NCI-H2196 (cell line): ENCODE data around the gene ABI3BP.

ENCODE experiments used
- DNase-seq: peaks from one replicate; lab custom pipeline; 2025; ENCODE audit not compliant: unreplicated experiment; lab: John Stamatoyannopoulos, UW

ABI3BP gene

DNA sequence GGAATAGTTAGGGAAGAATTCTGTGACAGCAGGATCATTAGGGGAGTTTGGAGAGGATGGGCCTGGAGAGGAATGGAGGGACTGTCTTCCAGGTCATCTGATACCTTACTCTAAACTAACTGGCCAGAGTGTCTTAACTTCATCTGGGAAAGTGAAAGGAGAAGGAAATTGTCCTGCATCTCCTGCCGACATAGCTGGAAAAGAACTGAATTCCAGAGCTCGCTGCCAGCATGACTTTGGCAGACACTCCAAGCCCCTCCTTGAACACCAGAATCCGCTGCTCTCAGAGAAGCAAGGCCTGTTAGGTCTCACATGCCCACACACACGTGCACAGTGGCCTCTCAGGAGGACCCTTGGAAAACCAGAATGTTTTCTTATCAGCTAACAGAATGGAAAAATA is 10.5 kb downstream of the ABI3BP start:
- DNase-seq, result no peak

DNA sequence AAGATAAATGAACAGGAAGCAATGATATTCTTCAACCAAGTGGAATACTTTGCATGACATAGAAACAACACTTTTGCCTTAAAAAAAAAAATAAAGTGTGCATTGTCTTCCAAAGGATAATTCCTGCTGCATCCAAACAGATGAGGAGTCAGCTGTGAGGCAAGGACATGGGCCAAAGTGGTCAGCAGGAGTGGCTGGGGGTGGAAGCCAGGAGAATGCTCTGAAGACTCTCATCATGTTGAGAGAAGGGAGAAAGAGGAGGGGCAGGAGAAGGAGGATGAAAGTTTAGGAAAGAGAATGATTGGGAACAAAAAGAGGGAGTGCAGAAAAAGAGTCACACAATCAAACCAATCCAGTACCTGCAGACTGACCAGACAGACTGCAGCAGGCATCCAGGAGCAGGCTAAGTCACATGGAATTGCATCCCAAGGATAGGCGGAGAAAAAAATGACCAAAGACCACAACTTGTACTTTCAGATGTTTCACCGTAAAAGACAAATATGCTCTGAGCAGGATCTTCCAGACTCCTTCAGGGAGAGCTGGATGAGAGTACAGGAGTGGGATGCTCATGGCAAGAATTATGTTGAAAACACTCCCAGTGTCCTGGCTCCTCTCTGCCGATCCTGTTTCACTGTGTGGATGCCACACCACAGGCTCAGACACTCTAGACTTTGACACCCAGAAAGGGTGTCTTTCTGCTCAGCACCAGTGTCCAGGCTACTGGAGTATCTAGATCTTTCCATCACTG is 11.9 kb downstream of the ABI3BP start:
- DNase-seq, result no peak

DNA sequence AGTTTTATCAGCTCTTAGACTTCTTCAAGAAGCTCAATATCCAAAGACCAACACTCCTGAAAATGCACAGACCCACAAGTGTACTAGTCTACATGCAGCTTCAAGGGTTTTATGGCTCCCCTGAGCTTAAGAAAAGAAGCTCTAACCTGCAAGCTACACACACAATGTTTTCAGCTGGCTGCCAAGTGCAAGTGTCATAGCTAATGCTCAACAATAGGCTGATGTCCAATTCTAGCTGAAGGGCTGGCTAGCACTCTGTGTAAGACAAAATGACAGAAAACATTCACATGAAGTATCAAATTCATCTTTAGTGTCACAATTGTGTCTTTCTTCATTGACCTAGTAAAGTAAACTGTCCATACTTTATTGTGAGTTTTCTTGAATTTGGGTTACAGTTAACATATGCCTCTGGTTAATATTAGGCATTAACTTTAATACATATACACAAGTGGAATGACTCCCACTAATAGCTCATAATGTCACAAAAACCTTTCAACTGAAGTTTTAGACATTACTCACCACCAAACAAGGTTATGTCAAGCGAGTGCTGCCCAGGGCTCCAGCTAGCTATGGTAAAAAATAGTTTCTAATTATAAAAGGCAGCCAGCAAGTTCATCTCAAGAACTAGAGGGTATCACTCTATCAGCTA is 15.1 kb downstream of the ABI3BP start:
- no peak for DNase-seq

DNA sequence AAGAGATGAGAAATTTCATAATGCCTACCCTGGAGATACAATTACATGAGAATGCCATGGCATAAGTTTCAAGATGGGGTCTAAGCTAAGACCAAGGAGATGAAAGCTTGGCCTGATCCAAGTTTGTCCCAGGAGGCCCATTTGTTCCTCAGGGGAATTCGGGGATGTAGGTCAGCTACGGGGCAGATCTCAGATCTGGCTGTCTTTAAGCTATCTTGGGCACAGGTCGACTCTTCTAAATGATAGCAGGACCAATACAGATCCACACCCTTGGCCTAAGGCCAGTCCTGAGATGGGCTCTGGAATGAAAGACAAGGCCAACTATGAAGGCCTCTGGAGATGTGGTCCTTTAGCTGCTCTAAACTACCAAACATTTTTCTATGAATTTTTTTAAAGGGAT is 16.6 kb downstream of the ABI3BP start:
- no peak for DNase-seq

DNA sequence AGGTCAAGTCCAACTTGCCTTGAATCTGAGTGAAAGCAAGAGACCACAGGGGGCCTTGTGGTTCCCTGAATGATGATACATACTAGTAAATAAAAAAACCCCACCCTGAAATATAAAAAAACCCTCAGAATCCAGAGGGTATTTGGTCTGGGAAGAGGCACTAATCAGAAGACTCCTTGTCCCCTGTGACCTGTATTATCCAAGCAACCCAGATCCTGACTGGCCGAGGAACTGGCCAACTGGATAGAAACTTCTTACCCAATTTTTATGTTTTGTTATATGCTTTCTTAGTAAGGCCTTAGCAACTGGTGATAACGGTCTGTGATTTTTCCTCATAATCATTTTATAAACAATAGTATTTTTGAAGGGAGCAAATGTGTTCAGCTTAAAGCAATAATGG is 17.5 kb downstream of the ABI3BP start:
- no peak for DNase-seq

DNA sequence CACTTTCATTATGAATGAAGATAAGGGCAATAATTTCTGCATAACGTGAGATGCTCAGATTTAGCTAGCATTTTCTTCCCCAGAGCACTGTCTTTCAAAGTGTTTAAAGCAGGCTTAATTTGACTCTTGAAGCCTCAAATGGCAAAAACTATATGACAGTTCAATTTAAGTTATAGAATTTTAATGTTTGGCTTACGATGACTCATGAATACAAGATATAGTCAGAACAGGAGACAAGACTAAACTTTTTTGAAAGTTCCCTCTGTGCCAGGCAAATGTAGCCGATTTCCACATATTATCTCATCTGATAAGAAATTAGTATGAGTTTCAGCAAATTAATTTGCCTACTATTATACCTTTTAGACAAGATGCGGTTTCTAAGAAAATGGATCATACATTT is 19.6 kb downstream of the ABI3BP start:
- no peak for DNase-seq

DNA sequence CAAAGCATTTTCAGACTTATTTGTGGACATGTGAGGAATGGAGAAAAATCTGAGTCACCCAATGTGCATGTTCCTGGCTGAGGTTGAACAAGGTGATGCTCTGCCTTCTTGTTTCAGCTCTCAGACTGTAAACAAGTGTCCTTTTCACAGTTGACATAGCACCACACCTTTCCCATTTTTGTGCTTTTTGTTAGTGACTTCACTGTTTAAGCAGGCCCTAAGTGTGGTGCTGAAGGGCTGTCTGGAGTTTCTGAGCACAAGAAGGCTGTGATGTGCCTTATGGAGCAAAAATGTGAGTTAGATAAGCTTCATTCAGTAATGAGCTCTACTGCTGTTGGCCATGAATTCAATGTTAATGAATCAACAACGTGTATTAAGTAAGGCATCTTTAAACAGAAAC is 20.4 kb downstream of the ABI3BP start:
- DNase-seq, result no peak

DNA sequence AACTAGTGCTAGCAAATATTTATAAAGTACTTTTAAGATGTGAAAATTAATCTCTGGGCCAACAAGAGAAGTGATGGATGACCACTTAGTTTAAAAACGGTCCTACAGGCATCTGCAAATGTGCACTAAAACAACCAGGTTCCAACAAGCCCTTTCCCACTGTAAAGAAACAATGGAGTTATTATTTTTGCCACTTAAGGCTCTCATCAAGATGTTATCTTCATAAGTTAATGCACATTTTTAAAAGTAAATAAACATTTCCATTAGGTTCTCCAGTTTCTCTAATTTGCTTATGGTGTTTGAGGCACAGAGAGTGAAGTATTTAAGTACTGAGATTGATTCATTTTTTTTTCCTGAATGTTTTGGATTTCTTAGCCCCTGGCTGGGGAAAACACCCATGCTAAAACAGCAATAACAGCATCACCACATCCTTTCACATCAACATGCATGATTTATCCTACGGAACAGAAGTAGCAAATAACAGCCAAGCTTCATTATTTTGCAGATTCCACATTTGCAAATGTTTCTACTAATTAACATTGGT is 20.8 kb downstream of the ABI3BP start:
- no peak for DNase-seq

DNA sequence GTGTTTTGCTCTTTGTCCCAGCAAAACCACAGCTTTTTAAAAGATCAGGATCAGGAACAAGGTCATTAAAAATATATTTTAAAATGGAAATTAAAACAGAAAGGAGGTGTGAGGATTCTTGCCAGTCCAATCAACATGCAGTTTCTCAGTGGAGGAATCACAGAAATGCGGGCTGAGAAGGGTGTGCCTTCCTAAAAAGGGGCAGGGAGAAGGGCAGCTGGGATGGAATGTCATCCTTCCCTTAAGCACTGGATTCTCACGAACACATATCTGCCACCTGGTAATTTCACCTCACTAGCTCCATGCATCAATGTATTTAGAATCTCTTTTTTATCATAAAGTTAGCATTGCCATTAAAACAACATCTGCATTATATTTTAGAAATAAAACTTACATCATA is 21.4 kb downstream of the ABI3BP start:
- no peak for DNase-seq

DNA sequence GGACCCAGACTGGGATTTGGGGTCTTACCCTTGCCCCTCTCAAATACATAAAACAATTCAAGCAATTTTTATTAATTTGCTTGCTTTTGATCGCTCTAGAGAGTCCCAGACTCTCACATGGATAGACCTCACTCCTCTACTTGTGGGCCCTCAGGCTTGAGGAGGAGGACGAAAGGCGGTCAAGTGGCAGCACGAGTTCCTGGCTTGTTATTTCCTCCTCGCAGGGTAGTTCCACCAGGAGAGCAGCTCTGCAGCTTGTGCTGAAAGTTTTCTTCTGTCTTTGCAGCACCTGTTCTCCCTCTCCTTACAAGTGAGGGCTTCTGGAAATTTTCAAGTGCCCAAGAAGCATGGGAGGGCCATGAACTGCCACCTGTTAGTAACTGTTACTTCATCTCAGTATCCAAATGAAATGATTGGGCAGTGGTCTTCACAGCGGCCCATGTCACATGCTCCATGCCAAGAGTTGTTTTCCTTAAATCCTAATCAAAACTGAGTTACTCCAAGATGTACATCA is 22.7 kb downstream of the ABI3BP start:
- DNase-seq, result no peak

DNA sequence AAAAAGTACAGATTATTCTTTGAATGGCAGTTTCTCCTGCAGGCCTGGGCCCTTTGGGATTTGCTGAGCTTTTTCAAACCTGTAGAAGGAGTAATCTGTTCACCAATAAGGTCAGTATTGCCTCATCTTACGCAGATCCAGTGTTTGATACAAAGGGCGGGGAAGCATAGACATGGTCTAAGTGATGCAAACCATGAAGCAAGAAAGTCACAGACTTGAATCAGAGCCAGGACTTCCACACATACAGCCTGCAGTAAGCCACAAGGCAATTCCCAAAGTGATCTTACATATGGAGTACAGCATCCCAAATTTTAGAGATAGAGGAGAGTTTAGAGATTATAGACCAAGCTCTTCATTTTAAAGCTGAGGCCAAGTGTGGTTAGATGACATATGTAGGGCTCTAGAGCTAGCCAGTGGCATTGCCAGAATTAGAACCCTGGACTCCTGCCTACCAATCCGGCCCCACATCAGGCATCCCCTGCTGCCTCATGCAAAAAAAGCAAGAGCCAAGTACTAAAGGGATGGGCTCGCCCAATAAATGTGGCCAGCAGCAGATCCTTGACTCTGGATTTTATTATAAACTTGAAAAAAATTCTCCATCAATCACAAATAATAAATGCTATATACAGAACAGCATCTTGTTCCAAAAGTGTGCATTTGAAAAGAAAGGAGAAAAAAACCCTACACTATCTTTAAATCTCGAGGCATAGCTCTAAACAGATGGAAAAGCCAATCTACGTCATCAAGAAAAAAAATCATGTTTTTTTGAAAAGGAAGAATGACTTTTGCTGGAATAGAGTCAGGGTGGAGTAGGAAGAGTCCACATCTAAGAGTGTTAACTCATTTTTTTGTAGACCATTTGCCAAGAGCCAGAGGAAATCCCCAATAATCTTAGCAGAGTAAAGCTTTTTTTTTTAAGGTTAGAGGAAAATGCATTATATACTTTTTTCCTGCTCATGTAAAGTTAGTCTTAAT is 24.0 kb downstream of the ABI3BP start:
- DNase-seq, result no peak

DNA sequence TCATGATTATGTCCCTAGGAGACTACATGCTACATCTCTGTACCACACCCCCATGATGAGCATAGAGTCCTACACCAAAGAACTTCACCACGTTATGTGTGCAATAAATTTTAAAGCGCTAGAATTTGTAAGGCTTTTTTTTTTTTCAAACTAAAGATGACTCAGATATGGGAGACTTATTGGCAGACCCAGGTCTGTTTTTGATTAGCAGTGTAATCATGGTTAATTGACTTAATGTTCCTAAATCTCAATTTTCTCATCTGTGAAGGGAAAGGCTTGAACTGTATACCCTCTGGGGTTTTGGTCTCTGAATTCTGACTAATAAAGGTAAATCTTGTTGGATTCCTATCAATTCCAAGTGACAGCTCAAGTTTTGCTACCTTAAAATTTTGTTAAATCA is 26.4 kb downstream of the ABI3BP start:
- no peak for DNase-seq

DNA sequence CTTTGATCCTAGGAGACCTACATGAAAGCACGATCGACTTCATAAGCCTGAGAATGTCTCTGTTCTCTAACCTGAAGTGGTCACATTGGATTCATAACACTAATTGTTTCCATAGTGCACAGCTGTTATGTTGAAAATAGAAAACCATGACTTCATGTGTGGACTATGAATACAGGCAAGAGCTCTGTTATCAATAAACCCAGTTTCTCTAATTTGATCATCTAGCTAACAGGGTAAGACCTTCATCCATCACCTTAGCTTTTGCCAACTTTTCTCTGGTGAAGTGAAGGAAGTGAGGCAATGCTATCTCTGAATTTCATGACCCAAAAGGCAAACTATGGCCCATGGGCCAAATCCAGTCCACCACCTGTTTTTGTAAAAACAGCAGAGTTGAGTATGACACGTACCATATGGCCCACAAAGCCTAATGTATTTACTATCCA is 27.2 kb downstream of the ABI3BP start:
- no peak for DNase-seq

DNA sequence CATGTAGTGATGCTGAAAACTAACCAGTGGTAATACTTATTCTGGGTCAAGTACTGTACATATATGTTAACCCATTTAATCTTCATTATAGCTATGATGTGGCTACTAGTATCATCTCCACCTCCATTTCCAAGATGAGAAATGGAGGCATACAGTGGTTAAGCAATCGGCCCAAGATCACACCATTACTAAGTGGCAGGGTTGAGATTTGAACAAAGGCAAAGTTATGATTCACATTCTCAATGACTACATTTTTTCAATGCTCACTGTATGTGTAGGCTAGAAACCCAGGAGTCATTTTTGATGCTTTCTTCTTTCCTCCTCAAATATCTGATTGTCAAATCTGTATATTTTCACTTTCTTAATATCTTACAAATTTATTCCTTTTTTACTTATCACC is 30.2 kb downstream of the ABI3BP start:
- DNase-seq, result no peak

DNA sequence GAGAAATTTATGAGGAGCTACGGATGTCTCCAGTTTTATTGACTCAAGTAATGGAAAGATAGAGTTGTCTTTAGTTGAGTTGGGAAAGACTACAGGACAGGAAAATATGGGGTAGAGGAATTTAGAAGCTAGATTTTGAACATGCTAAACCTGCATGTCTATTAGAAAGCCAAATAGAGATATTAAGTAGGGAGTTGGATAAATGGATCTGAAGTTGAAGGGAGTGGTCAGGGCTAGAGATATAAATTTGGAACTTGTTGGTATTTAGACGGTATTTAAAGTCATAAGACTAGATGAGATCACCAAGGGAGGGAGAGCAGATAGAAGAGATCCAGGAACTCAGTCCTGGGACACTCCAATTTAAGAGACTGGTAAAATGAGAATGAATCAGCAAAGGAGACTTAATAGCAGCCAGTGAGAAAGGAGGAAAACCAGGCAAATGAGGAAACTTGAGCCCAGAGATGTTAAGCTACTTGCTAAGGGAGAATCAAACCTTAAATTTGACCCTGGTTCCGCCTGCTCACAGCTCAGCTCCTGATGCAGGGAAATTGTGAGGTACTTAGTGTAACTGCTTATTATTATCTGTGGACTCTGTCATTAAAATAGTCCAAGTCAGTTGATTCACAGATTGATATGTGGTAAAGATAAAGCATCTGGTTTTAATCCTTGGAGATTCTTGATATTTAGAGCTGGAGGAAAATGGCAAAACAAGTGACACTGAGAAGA is 35.8 kb downstream of the ABI3BP start:
- DNase-seq, result no peak

DNA sequence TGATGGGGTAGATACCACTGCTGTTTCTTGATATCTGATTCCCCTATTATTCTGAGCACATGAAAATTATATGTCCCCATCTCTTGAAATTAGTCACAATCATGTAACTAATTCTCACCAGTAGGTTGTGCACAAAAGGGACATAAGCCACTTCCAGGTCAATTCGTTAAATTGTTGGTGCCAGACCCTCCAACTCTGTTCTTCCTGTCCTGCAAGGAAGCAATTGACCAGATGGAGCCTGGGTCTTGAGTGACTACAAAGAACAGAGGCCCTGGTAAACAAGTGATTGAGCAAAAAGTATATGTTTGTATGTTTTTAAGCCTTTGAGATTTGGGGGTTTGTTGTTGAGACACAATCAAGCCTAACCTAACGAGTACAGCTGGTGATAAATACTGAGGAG is 36.9 kb downstream of the ABI3BP start:
- DNase-seq, result no peak

DNA sequence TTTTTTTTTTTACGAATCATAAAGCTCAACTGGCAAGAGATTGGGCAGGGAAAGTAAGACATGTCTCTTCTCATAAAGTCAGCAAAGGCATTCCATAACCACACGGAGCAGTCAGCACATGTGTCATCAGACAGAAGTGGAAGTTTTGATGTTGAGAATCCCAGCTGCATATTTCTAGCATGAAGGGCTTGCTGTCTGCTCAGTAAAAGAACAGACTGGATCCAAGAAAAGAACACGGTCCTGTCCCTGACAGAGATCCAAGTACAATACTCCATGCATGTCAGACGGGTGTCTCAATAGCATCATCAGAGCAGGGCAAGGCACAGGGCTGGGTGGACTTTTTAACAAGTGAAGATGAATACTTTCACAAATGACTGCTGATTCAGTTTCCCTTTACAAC is 38.2 kb downstream of the ABI3BP start:
- no peak for DNase-seq

DNA sequence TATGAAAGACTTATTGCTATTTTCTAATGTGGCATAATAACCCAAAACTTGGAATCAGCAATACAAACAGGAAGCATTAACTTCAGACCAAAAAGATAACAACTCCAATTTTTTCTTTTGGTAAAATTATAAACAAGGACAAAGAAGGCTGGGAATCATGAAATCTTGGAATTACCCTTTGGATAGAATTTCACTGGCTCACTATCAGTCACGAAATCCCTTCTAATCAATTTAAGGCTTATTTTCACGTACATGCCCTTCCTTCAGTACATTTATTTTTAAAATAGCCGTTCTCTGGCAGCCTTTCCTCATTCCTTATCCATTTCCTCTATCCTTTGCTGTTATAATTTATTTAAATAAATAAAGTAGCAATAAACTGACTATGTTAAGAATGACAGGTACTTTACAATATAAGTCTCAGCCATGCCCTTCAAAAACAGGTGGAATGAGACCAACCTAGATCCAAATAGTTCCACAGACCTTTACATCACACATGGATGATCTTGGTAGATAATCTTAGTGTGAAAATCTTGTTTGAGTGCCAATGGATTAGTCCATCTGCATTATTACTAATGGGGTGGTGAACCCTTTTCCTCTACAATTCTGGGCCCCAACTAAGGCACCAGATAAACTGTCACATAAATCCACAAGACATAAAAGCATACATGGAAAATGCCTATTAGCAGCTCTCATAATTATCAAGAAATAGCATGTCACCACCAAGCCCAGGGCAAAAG is 38.9 kb downstream of the ABI3BP start:
- no peak for DNase-seq

DNA sequence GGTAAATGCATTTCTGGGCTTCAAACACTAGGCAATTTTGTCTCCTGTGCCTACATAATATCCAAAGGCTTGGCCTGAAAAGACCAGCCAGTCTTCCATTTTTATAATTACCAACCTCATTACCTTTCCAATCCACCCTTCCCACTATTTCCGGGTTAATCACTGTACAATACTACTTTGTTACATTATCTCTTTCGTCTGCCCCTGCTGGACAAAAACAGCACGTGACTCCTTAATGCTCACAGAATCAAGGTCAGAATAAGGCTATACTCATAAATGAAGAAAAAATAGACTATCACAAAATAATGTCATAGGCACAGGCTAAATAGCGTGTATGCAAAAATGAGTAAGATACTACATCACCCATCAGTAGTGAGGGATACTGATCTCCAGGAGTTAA is 40.1 kb downstream of the ABI3BP start:
- no peak for DNase-seq

DNA sequence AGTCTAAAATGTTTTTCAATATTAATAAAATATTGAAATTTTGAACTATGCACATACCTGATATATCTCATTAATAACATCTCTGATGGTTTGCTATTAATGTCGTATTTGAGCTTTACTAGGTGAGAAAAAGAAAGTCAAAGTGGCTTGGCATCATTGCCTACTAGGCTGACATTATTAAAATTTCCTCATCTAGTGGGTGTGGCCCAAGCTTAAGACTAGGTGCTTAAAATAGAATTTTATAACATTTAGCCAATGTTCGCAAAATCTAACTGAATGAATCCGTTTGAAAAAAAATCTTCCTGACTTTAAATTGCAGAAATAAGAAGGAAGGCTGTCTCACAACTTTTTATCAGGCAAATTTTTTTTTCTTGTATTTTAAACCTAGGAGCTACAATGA is 46.1 kb downstream of the ABI3BP start:
- DNase-seq, result no peak
